BE2C (cell line): ENCODE data around the gene HOXD10.

ENCODE experiments used
- DNase-seq: peaks from one replicate; pipeline ENCODE4 v3.0.0-alpha.2; 2020
- H3K27me3 ChIP-seq: fragments of 250-450 bp; sonication (Bioruptor Pico); 2 replicates; pipeline ENCODE4 v1.5.1; 2020; ENCODE audit warnings: mild to moderate bottlenecking
- H3K36me3 ChIP-seq: fragments of 250-450 bp; sonication (Bioruptor Pico); 2 replicates; pipeline ENCODE4 v1.5.1; 2020; ENCODE audit warnings: mild to moderate bottlenecking
- H3K4me1 ChIP-seq: fragments of 250-450 bp; sonication (Bioruptor Pico); 2 replicates; pipeline ENCODE4 v1.5.1; 2020
- H3K4me3 ChIP-seq: 2 replicates; pipeline ENCODE4 v1.5.1; 2011; ENCODE audit warnings: low read depth, low read length
- H3K9me3 ChIP-seq: fragments of 250-450 bp; sonication (Bioruptor Pico); 2 replicates; pipeline ENCODE4 v1.5.1; 2020
- CTCF ChIP-seq: IDR thresholded peaks from 2 replicates; pipeline ENCODE4 v1.5.1; 2012; ENCODE audit warnings: mild to moderate bottlenecking, low read depth, low read length

The HOXD10 gene

GRCh38 chr2:176149939-176150583, 33.5 kb downstream of the HOXD10 start:
- Histone ChIP-seq H3K4me1 (no peaks in the 10 kb centered on the region), H3K4me3 (no peak overlapping the region), H3K36me3 (no peaks in the 10 kb centered on the region), H3K9me3 (no peaks in the 10 kb centered on the region), H3K27me3 (no peaks in the 10 kb centered on the region)
- no peak for TF ChIP-seq CTCF
- DNase-seq = no peak

GRCh38 chr2:176150584-176151441, 34.2 kb downstream of the HOXD10 start:
- H3K9me3 ChIP-seq = no peaks in the 10 kb centered on the region
- no peak for DNase-seq
- H3K4me1 ChIP-seq = no peaks in the 10 kb centered on the region
- H3K4me3 ChIP-seq = no peak overlapping the region
- H3K27me3 ChIP-seq = no peaks in the 10 kb centered on the region
- no peaks in the 10 kb centered on the region for H3K36me3 ChIP-seq
- no peak for TF ChIP-seq CTCF

- Histone ChIP-seq H3K4me3 (no peak within 1 kb of the TSS), H3K36me3 (no peaks in the 10 kb centered on the region), H3K4me1 (no peaks in the 10 kb centered on the region), H3K9me3 (no peaks in the 10 kb centered on the region), H3K27me3 (no peaks in the 10 kb centered on the region)
- no peak for DNase-seq
- no peak for TF ChIP-seq CTCF
These were observed 35.1 kb downstream of the HOXD10 start, which contains the start of gene HOXD4 for GRCh38 chr2:176151442-176152287. HOXD4 (plus strand) TSS chr2:176151550; CDS start chr2:176151634, 84 bp downstream.

- Histone ChIP-seq H3K4me1 (no peaks in the 10 kb centered on the region), H3K9me3 (no peaks in the 10 kb centered on the region), H3K36me3 (no peaks in the 10 kb centered on the region), H3K4me3 (no peak overlapping the region), H3K27me3 (no peaks in the 10 kb centered on the region)
- TF ChIP-seq CTCF = no peak
- no peak for DNase-seq
These were observed 36.0 kb downstream of the HOXD10 start for GRCh38 chr2:176152350-176153181.

GRCh38 chr2:176154576-176155252, 38.1 kb downstream of the HOXD10 start:
- no peak for DNase-seq
- no peak for TF ChIP-seq CTCF
- H3K27me3 ChIP-seq = no peaks in the 10 kb centered on the region
- no peaks in the 10 kb centered on the region for H3K9me3 ChIP-seq
- no peaks in the 10 kb centered on the region for H3K36me3 ChIP-seq
- no peak overlapping the region for H3K4me3 ChIP-seq
- H3K4me1 ChIP-seq = no peaks in the 10 kb centered on the region
